Adrenal gland (tissue), 5 donors: ENCODE measurements around the gene IDH3G.

ENCODE experiments used
- POLR2A ChIP-seq, 2 donors: fragments of 450-650 bp; IDR thresholded peaks; one replicate each; pipeline ENCODE4 v1.6.1; 2017; ENCODE audit warnings: antibody characterized with exemption in 2 of 2, mild to moderate bottlenecking in 2 of 2, moderate library complexity in 1 of 2
- TF ChIP-seq, protein P1 (sequence below), 6 experiments: fragments of 450-650 bp in 4 of 6; fragments of 200-600 bp in 2 of 6; sonication (generic) in 1 of 6; IDR thresholded peaks; 1 replicate in 5 of 6; 2 replicates in 1 of 6; pipeline versions ENCODE4 v1.5.1 to v1.8.0; 2016 to 2021; ENCODE audit warnings: antibody characterized with exemption in 6 of 6, mild to moderate bottlenecking in 2 of 6, moderate library complexity in 1 of 6
- donor health status: DM: no; HTN: no; CAD: no.

DNA sequence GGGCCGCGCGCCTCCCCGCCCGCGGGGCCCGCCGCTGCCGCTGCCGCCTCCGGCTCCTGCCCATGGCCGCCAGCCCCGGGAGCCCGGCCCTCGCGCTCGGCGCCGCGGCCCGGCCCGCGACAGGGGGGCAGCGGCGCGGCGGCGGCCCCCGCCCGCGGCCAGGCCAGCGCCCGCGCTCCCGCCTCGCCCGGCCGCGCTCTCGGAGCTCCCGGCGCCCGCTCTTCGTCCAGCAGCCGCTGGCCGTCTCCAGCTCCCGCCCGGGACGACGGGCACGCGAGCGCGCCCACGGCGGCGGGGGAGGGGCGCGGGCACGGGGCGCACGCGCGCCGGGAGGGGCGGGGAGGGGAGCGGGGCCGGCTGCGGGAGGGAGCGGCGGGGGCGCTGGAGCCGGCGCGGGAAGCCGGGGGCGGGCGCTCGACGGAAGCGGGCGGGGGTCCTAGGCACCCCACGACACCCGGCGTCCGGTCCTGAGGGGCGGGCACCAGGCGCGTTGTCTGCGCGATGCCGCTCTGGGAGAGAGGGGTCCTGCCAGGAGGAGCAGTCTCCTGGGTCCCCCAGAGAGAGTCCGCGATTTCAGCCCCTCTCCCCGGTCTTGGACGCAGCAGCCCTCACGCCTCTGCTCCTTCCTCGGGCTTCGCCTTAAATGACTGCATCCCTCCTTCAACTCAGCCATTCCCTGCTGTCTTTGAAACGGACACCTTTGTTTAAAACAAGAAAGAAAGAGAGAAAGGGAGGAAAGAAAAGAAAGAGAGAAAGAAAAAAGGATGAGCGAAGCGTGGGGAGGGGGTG lies 36.7 kb upstream of the IDH3G start:
- TF ChIP-seq POLR2A (IDR thresholded peaks at IDR 0.05), result no peak
- TF ChIP-seq, protein P1, sequence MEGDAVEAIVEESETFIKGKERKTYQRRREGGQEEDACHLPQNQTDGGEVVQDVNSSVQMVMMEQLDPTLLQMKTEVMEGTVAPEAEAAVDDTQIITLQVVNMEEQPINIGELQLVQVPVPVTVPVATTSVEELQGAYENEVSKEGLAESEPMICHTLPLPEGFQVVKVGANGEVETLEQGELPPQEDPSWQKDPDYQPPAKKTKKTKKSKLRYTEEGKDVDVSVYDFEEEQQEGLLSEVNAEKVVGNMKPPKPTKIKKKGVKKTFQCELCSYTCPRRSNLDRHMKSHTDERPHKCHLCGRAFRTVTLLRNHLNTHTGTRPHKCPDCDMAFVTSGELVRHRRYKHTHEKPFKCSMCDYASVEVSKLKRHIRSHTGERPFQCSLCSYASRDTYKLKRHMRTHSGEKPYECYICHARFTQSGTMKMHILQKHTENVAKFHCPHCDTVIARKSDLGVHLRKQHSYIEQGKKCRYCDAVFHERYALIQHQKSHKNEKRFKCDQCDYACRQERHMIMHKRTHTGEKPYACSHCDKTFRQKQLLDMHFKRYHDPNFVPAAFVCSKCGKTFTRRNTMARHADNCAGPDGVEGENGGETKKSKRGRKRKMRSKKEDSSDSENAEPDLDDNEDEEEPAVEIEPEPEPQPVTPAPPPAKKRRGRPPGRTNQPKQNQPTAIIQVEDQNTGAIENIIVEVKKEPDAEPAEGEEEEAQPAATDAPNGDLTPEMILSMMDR (IDR thresholded peaks at IDR 0.05), result no peak
